ENCODE results near the gene BTBD16.

BTBD16 gene

GRCh38 chr10:122271076-122271475 is at the start of gene BTBD16:
TSS of gene BTBD16 (plus strand) at chr10:122271296. CDS start at chr10:122275082, 3,786 bp downstream.
- DNase-seq (ENCODE audit: low read depth, low spot score), result no peak

- no peak for DNase-seq (ENCODE audit: low read depth, low spot score)
Observed at GRCh38 chr10:122221958-122222357, 49.1 kb upstream of the BTBD16 start.

GRCh38 chr10:122222638-122223037 is 48.5 kb upstream of the BTBD16 start:
- DNase-seq (ENCODE audit: low read depth, low spot score), result no peak

- no peak for DNase-seq (ENCODE audit: low read depth, low spot score)
Observed at GRCh38 chr10:122224159-122224558, 46.9 kb upstream of the BTBD16 start.

- DNase-seq (ENCODE audit: low read depth, low spot score), result no peak
Observed at GRCh38 chr10:122225330-122225729, 45.8 kb upstream of the BTBD16 start.

GRCh38 chr10:122227754-122228153 is 43.3 kb upstream of the BTBD16 start:
- no peak for DNase-seq (ENCODE audit: low read depth, low spot score)

- no peak for DNase-seq (ENCODE audit: low read depth, low spot score)
Observed at GRCh38 chr10:122229666-122230065, 41.4 kb upstream of the BTBD16 start.

- no peak for DNase-seq (ENCODE audit: low read depth, low spot score)
Observed at GRCh38 chr10:122230222-122230621, 40.9 kb upstream of the BTBD16 start.

- DNase-seq (ENCODE audit: low read depth, low spot score), result no peak
Observed at GRCh38 chr10:122232769-122233168, 38.3 kb upstream of the BTBD16 start.

- DNase-seq (ENCODE audit: low read depth, low spot score), result no peak
Observed at GRCh38 chr10:122233857-122234348, 37.2 kb upstream of the BTBD16 start.

GRCh38 chr10:122234416-122234815 is 36.7 kb upstream of the BTBD16 start:
- DNase-seq (ENCODE audit: low read depth, low spot score), result no peak

GRCh38 chr10:122236690-122237306 is 34.3 kb upstream of the BTBD16 start:
- DNase-seq (ENCODE audit: low read depth, low spot score), result no peak

- no peak for DNase-seq (ENCODE audit: low read depth, low spot score)
Observed at GRCh38 chr10:122237331-122237990, 33.6 kb upstream of the BTBD16 start.

GRCh38 chr10:122239578-122240257 is 31.4 kb upstream of the BTBD16 start:
- DNase-seq (ENCODE audit: low read depth, low spot score), result no peak

- DNase-seq (ENCODE audit: low read depth, low spot score), result no peak
Observed at GRCh38 chr10:122240401-122240800, 30.7 kb upstream of the BTBD16 start.

- no peak for DNase-seq (ENCODE audit: low read depth, low spot score)
Observed at GRCh38 chr10:122241836-122242235, 29.3 kb upstream of the BTBD16 start.

GRCh38 chr10:122243550-122243949 is 27.5 kb upstream of the BTBD16 start:
- DNase-seq (ENCODE audit: low read depth, low spot score), result no peak

- no peak for DNase-seq (ENCODE audit: low read depth, low spot score)
Observed at GRCh38 chr10:122244001-122244975, 26.8 kb upstream of the BTBD16 start.

- no peak for DNase-seq (ENCODE audit: low read depth, low spot score)
Observed at GRCh38 chr10:122245136-122245535, 26.0 kb upstream of the BTBD16 start.

GRCh38 chr10:122245897-122246296 is 25.2 kb upstream of the BTBD16 start:
- no peak for DNase-seq (ENCODE audit: low read depth, low spot score)

- DNase-seq (ENCODE audit: low read depth, low spot score), result no peak
Observed at GRCh38 chr10:122246830-122247520, 24.1 kb upstream of the BTBD16 start.
